SK-N-SH (cell line): ENCODE data around the gene SEPTIN11. TPM values are rescaled to one million over a fixed set of nuclear protein-coding genes. Genes with fewer than 3 reads are reported as not detected.
A peak's percentile ranks its signal among the peaks of the same experiment; 100 is the strongest.

Source experiments
- CTCF ChIA-PET: fragments of 300-600, 350-600 bp; formaldehyde crosslinking; extraction: SDS; loops from one replicate; lab custom pipeline; 2021; lab: Yijun Ruan, JAX
- POLR2A ChIA-PET: fragments of 350-600 bp; sonication (Branson Sonifier 250); formaldehyde crosslinking; extraction: SDS; loops from one replicate; lab custom pipeline; 2020; ENCODE audit warnings: antibody characterized with exemption, inconsistent platforms; lab: Yijun Ruan, JAX
- DNase-seq: peaks from one replicate; pipeline ENCODE4 v3.0.0; 2012
- H2AFZ ChIP-seq: fragments of 200-600 bp; sonication (generic); 2 replicates; pipeline ENCODE4 v1.8.1; 2016; ENCODE audit warnings: antibody characterized with exemption, mild to moderate bottlenecking, low read depth
- H3F3A ChIP-seq: fragments of 200-600 bp; sonication (generic); replicated peaks from 2 replicates; pipeline ENCODE3; 2016; ENCODE audit warnings: antibody characterized with exemption, mild to moderate bottlenecking; ENCODE audit not compliant: insufficient read depth
- H3K27ac ChIP-seq, 2 experiments: fragments of 200-500 bp in 1 of 2; fragments of 200-600 bp in 1 of 2; sonication (Bioruptor generic) in 1 of 2; sonication (generic), shearing (Covaris generic) in 1 of 2; 2 replicates each; pipeline versions ENCODE4 v1.5.1 to v1.6.1; 2014 to 2016; ENCODE audit warnings: low read depth in 2 of 2, inconsistent platforms in 1 of 2, low read length in 1 of 2, mild to moderate bottlenecking in 1 of 2, mixed read lengths in 1 of 2
- H3K27me3 ChIP-seq: fragments of 200-600 bp; sonication (generic), shearing (Covaris generic); 2 replicates; pipeline ENCODE4 v1.6.1; 2016; ENCODE audit warnings: mixed run types; ENCODE audit not compliant: insufficient read depth
- H3K36me3 ChIP-seq, 2 experiments: fragments of 200-500 bp in 1 of 2; fragments of 200-600 bp in 1 of 2; sonication (Bioruptor generic) in 1 of 2; sonication (generic) in 1 of 2; replicated peaks in 1 of 2; 2 replicates each; pipeline versions ENCODE3 to v1.5.1; 2014 to 2016; ENCODE audit warnings: low read length in 1 of 2, mild to moderate bottlenecking in 1 of 2; ENCODE audit not compliant: insufficient read depth in 2 of 2, control insufficient read depth in 1 of 2
- H3K4me1 ChIP-seq, 2 experiments: fragments of 200-500 bp in 1 of 2; fragments of 200-600 bp in 1 of 2; sonication (Bioruptor generic) in 1 of 2; sonication (generic), shearing (Covaris generic) in 1 of 2; 2 replicates each; pipeline versions ENCODE4 v1.5.1 to v1.6.1; 2014 to 2016; ENCODE audit warnings: low read depth in 1 of 2, low read length in 1 of 2, mixed run types in 1 of 2; ENCODE audit not compliant: insufficient read depth in 2 of 2, control insufficient read depth in 1 of 2
- H3K4me2 ChIP-seq: fragments of 200-600 bp; sonication (generic), shearing (Covaris generic); 2 replicates; pipeline ENCODE4 v1.6.1; 2017; ENCODE audit warnings: mixed run types
- H3K4me3 ChIP-seq, 2 experiments: fragments of 200-500 bp in 1 of 2; fragments of 200-600 bp in 1 of 2; sonication (Bioruptor generic) in 1 of 2; sonication (generic), shearing (Covaris generic) in 1 of 2; 2 replicates each; pipeline versions ENCODE4 v1.5.1 to v1.8.1; 2014 to 2016; ENCODE audit warnings: low read depth in 2 of 2, inconsistent platforms in 1 of 2, low read length in 1 of 2, mild to moderate bottlenecking in 1 of 2, mixed read lengths in 1 of 2, moderate library complexity in 1 of 2
- H3K79me2 ChIP-seq: fragments of 200-600 bp; sonication (generic); 2 replicates; pipeline ENCODE4 v1.8.1; 2017; ENCODE audit warnings: mild to moderate bottlenecking; ENCODE audit not compliant: insufficient read depth
- H3K9ac ChIP-seq: fragments of 200-600 bp; sonication (generic); 2 replicates; pipeline ENCODE4 v1.6.1; 2017; ENCODE audit warnings: mixed run types
- H3K9me2 ChIP-seq: fragments of 200-600 bp; sonication (generic); 2 replicates; pipeline ENCODE4 v1.6.1; 2017; ENCODE audit warnings: mixed run types
- H3K9me3 ChIP-seq: fragments of 200-600 bp; sonication (generic); 2 replicates; pipeline ENCODE4 v1.6.1; 2017; ENCODE audit warnings: mixed run types, mild to moderate bottlenecking, moderate library complexity
- H4K20me1 ChIP-seq: fragments of 200-600 bp; sonication (generic); 2 replicates; pipeline ENCODE4 v1.6.1; 2017; ENCODE audit warnings: mild to moderate bottlenecking, mixed run types; ENCODE audit not compliant: insufficient read depth
- CHD2 ChIP-seq: fragments of 150-350 bp; IDR thresholded peaks from 2 replicates; pipeline ENCODE4 v1.6.1; 2018; ENCODE audit warnings: low read length; ENCODE audit not compliant: partially characterized antibody
- ELF1 ChIP-seq: IDR thresholded peaks from 2 replicates; pipeline ENCODE4 v1.4.0; 2012
- FOSL2 ChIP-seq: IDR thresholded peaks from 2 replicates; pipeline ENCODE4 v1.4.0; 2012; ENCODE audit warnings: low read depth, mild to moderate bottlenecking, moderate library complexity, borderline replicate concordance
- FOXJ3 ChIP-seq: sonication (generic); formaldehyde crosslinking; IDR thresholded peaks from 2 replicates; pipeline ENCODE4 v1.5.1; 2020; ENCODE audit warnings: mild to moderate bottlenecking, missing genetic modification reagents
- GATA2 ChIP-seq: sonication (generic); formaldehyde crosslinking; IDR thresholded peaks from 2 replicates; pipeline ENCODE4 v1.5.0; 2020; ENCODE audit warnings: mild to moderate bottlenecking, missing genetic modification reagents
- JUND ChIP-seq: IDR thresholded peaks from 2 replicates; pipeline ENCODE4 v1.4.0; 2012
- MEF2A ChIP-seq: IDR thresholded peaks from 2 replicates; pipeline ENCODE4 v1.4.0; 2012; ENCODE audit warnings: low read depth, borderline replicate concordance
- MXI1 ChIP-seq: IDR thresholded peaks from 2 replicates; pipeline ENCODE4 v1.6.1; 2012; ENCODE audit warnings: mild to moderate bottlenecking, low read depth, low read length, improper control_type of control experiment
- POLR2AphosphoS5 ChIP-seq: IDR thresholded peaks from 2 replicates; pipeline ENCODE4 v1.6.1; 2012; ENCODE audit warnings: low read depth, low read length
- RXRA ChIP-seq: IDR thresholded peaks from 2 replicates; pipeline ENCODE4 v1.4.0; 2012; ENCODE audit warnings: low read depth, mild to moderate bottlenecking, borderline replicate concordance
- SMC3 ChIP-seq: IDR thresholded peaks from 2 replicates; pipeline ENCODE4 v1.6.1; 2012; ENCODE audit warnings: low read depth, low read length, improper control_type of control experiment
- TAF1 ChIP-seq: IDR thresholded peaks from 2 replicates; pipeline ENCODE4 v1.6.1; 2012; ENCODE audit warnings: low read depth, mild to moderate bottlenecking, low read length, moderate library complexity, borderline replicate concordance
- TCF12 ChIP-seq: IDR thresholded peaks from 2 replicates; pipeline ENCODE4 v1.4.0; 2012
- TEAD4 ChIP-seq: IDR thresholded peaks from 2 replicates; pipeline ENCODE4 v1.4.0; 2012; ENCODE audit warnings: mild to moderate bottlenecking, borderline replicate concordance; ENCODE audit not compliant: insufficient read depth
- ZBTB33 ChIP-seq: IDR thresholded peaks from 2 replicates; pipeline ENCODE4 v1.4.0; 2012; ENCODE audit warnings: low read depth, borderline replicate concordance
- WGBS: methylation state at CpG from one replicate; pipeline ENCODE4 v1.1.6; 2017; ENCODE audit warnings: low lambda C conversion rate; 5-methylcytosine and 5-hydroxymethylcytosine counted together
- polyA plus RNA-seq, 3 experiments: library from polyadenylated mRNA; depleted of rRNA; stranded (reverse); fragments of >200 nt; gene quantifications; 2 replicates each; pipeline ENCODE4 v1.2.3, GENCODE V29; 2012

The SEPTIN11 gene
- polyA plus RNA-seq, 1 of the 3 experiments (the other 2 are of a cell fraction): 47.4 TPM

DNA sequence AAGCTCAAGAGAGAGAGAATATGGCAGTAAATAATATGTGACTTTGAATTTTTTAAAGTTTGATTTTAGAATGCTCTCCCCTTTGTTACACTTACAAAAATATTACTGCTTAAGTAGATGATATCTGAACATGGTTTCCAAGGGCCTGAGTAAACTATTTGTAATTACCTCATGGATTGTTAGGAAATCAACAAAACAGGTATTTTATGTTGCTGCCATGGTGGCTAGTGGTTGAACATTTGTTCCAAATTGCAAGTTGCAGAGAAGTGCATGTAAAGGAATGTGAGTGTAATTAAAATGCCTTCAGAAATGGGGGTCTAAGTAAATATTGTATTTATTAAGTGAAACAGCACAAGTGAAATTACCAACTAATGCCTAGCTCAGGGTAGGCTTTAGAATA, 27.6 kb downstream of the SEPTIN11 start (continued):
- TF ChIP-seq ELF1: no peak

DNA sequence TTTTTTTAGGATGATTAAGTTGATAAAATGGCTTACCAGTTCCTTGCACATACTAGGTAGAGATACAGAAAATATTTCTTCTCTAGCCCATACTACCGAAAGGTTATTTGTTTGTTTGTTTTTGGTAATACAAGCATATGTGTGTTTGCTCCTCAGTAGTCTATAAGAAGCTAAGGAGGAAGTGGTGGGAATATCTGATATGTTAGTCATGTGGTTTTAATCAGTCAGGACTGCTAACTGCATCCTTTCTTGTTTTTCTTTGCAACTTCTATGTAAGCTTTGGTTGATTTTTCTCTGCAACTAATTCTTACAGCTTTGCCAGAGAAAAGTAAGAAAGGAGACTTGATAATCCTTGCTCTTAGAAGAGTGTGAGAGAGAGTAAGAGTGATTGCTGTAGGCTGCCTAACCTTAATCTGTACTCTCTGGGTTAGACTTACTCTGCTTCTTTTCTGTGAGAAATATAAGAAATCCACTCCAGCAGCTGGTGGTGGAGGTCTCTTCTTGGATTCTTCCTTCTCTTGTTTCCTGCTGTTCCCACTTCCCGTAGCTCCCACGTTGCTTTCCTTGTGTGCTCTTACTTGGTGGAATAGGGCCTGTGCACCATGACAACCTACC, 28.3 kb downstream of the SEPTIN11 start:
- Histone ChIP-seq H3K9ac (peak overlapping the region; percentile 18; the same call in 1 of the 2 replicates), H3K27ac (peak overlapping the region; percentile 70 to 74), H2AFZ (no peak overlapping the region), H4K20me1 (peaks cover 45% of the 10 kb centered on the region), H3K9me2 (no peaks in the 10 kb centered on the region), H3K27me3 (no peaks in the 10 kb centered on the region), H3K4me3 (no peak overlapping the region), H3K9me3 (no peaks in the 10 kb centered on the region), H3F3A (peaks cover 8% of the 10 kb centered on the region), H3K36me3 (peaks cover 16 to 19% of the 10 kb centered on the region in 2 experiments), H3K79me2 (peaks cover 99% of the 10 kb centered on the region), H3K4me2 (peak overlapping the region; percentile 45; the same call in 1 of the 2 replicates), H3K4me1 (peaks cover 6 to 45% of the 10 kb centered on the region in 2 experiments)
- CTCF ChIA-PET: interaction anchor here (0.6 to 0.9 kb wide), 3 partner anchors 13 to 118 kb away, joined by 3 to 4 read pairs (median 3); no protein-coding TSS in a partner anchor
- no peak for DNase-seq
- peak; percentile 9; the same call in 1 of the 2 replicates for TF ChIP-seq JUND
- no peak for TF ChIP-seq MEF2A
- TF ChIP-seq TCF12: peak; percentile 80
- no peak for TF ChIP-seq MXI1
- POLR2A ChIA-PET: no interaction called here
- WGBS: 85% methylated on average over 3 of the region's 3 CpGs

GRCh38 chr4:76979236-76979635, 29.7 kb downstream of the SEPTIN11 start:
- WGBS: 94% methylated on average over 2 of the region's 2 CpGs
- H3K9ac ChIP-seq: no peak overlapping the region
- H3K36me3 ChIP-seq: peaks cover 12 to 14% of the 10 kb centered on the region in 2 experiments
- no peaks in the 10 kb centered on the region for H3K9me2 ChIP-seq
- H3K4me3 ChIP-seq: no peak overlapping the region
- no peak overlapping the region for H2AFZ ChIP-seq
- H3K4me1 ChIP-seq: peaks cover 9 to 50% of the 10 kb centered on the region in 2 experiments
- TF ChIP-seq FOSL2: no peak
- TF ChIP-seq CHD2: no peak
- no peak for TF ChIP-seq ZBTB33
- TF ChIP-seq TEAD4: no peak
- TF ChIP-seq FOXJ3: no peak
- no peak for TF ChIP-seq SMC3
- no peak for TF ChIP-seq TAF1
- no peak for TF ChIP-seq POLR2AphosphoS5
- TF ChIP-seq RXRA: no peak
- no peak for TF ChIP-seq GATA2
- no peak for DNase-seq
- H3K79me2 ChIP-seq: peaks cover 99% of the 10 kb centered on the region
- ChIA-PET POLR2A (no interaction called here), CTCF (no interaction called here)
- peaks cover 16% of the 10 kb centered on the region for H3F3A ChIP-seq
- no peaks in the 10 kb centered on the region for H3K9me3 ChIP-seq
- H3K27me3 ChIP-seq: no peaks in the 10 kb centered on the region
- H3K4me2 ChIP-seq: no peak overlapping the region
- no peak overlapping the region for H3K27ac ChIP-seq
- peaks cover 31% of the 10 kb centered on the region for H4K20me1 ChIP-seq
